Natural killer cell treated with Interleukin-12 subunit alpha and Interleukin-12 subunit beta and Interleukin-15 and Interleukin-18, amount 100 ng/mL, for 72 hours (primary cell): ENCODE results near the gene VTI1A. TPM values are rescaled to one million over a fixed set of nuclear protein-coding genes. Genes with fewer than 3 reads are reported as not detected.

Source experiments
- ATAC-seq, 2 donors: fragments of 150-1000 bp; cut with Tn5 transposase in 1 of 2; sonication (Bioruptor Pico), chemical (Tn5 transposase) in 1 of 2; 2 replicates each; pipeline ENCODE4 v1.10.0; 2021
- DNase-seq: peaks from one replicate; pipeline ENCODE4 v3.0.0; 2022; ENCODE audit warnings: low spot score
- H3K27ac Mint-ChIP-seq, 2 donors: 1 replicate in 1 of 2; 2 replicates in 1 of 2; pipeline ENCODE4 v1.8.0; 2022; ENCODE audit warnings: mixed read lengths in 2 of 2, mild to moderate bottlenecking in 1 of 2, moderate library complexity in 1 of 2
- H3K27me3 Mint-ChIP-seq, 2 donors: 1 replicate in 1 of 2; 2 replicates in 1 of 2; pipeline ENCODE4 v1.8.0; 2022; ENCODE audit warnings: mixed read lengths in 2 of 2
- H3K36me3 Mint-ChIP-seq: one replicate; pipeline ENCODE4 v1.8.0; 2022; ENCODE audit warnings: mixed read lengths
- H3K4me1 Mint-ChIP-seq, 2 donors: 1 replicate in 1 of 2; 2 replicates in 1 of 2; pipeline ENCODE4 v1.8.0; 2022; ENCODE audit warnings: low read depth in 2 of 2, mixed read lengths in 2 of 2, mild to moderate bottlenecking in 1 of 2
- H3K4me3 Mint-ChIP-seq: one replicate; pipeline ENCODE4 v1.8.0; 2022; ENCODE audit warnings: mixed read lengths
- H3K9me3 Mint-ChIP-seq: 2 replicates; pipeline ENCODE4 v1.8.0; 2022; ENCODE audit warnings: mixed read lengths
- total RNA-seq, 2 donors: library from RNA; stranded (reverse); gene quantifications; one replicate each; pipeline ENCODE4 v1.2.3, GENCODE V29; 2022

The VTI1A gene
- total RNA-seq, 2 donors from 2014 or later: 51.9 to 90.5 TPM

GRCh38 chr10:112669989-112670388, 223.0 kb downstream of the VTI1A start:
- no peaks in the 10 kb centered on the region for H3K4me1 Mint-ChIP-seq
- no peak overlapping the region for H3K27ac Mint-ChIP-seq
- H3K36me3 Mint-ChIP-seq: peaks cover 4% of the 10 kb centered on the region
- no peaks in the 10 kb centered on the region for H3K27me3 Mint-ChIP-seq
- ATAC-seq: no peak
- H3K4me3 Mint-ChIP-seq: no peak overlapping the region
- no peaks in the 10 kb centered on the region for H3K9me3 Mint-ChIP-seq
- DNase-seq: no peak

- no peak overlapping the region for H3K4me3 Mint-ChIP-seq
- no peak overlapping the region for H3K27ac Mint-ChIP-seq
- DNase-seq (no peak), ATAC-seq (no peak)
- H3K4me1 Mint-ChIP-seq: no peaks in the 10 kb centered on the region
- peaks cover 4% of the 10 kb centered on the region for H3K36me3 Mint-ChIP-seq
- no peaks in the 10 kb centered on the region for H3K27me3 Mint-ChIP-seq
- H3K9me3 Mint-ChIP-seq: no peaks in the 10 kb centered on the region
Measured at GRCh38 chr10:112671743-112672142, 224.7 kb downstream of the VTI1A start.

GRCh38 chr10:112672706-112673105, 225.7 kb downstream of the VTI1A start:
- DNase-seq (no peak), ATAC-seq (no peak)
- no peaks in the 10 kb centered on the region for H3K9me3 Mint-ChIP-seq
- no peak overlapping the region for H3K4me3 Mint-ChIP-seq
- H3K4me1 Mint-ChIP-seq: no peaks in the 10 kb centered on the region
- H3K27ac Mint-ChIP-seq: no peak overlapping the region
- H3K36me3 Mint-ChIP-seq: no peaks in the 10 kb centered on the region
- no peaks in the 10 kb centered on the region for H3K27me3 Mint-ChIP-seq

- Mint-ChIP-seq H3K9me3 (no peaks in the 10 kb centered on the region), H3K4me3 (no peak overlapping the region), H3K4me1 (no peaks in the 10 kb centered on the region), H3K27ac (no peak overlapping the region), H3K36me3 (no peaks in the 10 kb centered on the region), H3K27me3 (no peaks in the 10 kb centered on the region)
- DNase-seq (no peak), ATAC-seq (no peak)
Measured at GRCh38 chr10:112675560-112676083, 228.6 kb downstream of the VTI1A start.

GRCh38 chr10:112677689-112678088, 230.7 kb downstream of the VTI1A start:
- Mint-ChIP-seq H3K36me3 (no peaks in the 10 kb centered on the region), H3K27me3 (no peaks in the 10 kb centered on the region), H3K4me3 (no peak overlapping the region), H3K9me3 (no peaks in the 10 kb centered on the region), H3K4me1 (no peaks in the 10 kb centered on the region), H3K27ac (no peak overlapping the region)
- no peak for DNase-seq
- ATAC-seq: no peak

GRCh38 chr10:112678581-112678980, 231.6 kb downstream of the VTI1A start:
- Mint-ChIP-seq H3K4me1 (no peaks in the 10 kb centered on the region), H3K27me3 (no peaks in the 10 kb centered on the region), H3K9me3 (no peaks in the 10 kb centered on the region), H3K4me3 (no peak overlapping the region), H3K36me3 (no peaks in the 10 kb centered on the region), H3K27ac (no peak overlapping the region)
- DNase-seq (no peak), ATAC-seq (no peak)

GRCh38 chr10:112678987-112679386, 232.0 kb downstream of the VTI1A start:
- no peaks in the 10 kb centered on the region for H3K27me3 Mint-ChIP-seq
- no peaks in the 10 kb centered on the region for H3K4me1 Mint-ChIP-seq
- no peak overlapping the region for H3K27ac Mint-ChIP-seq
- DNase-seq (no peak), ATAC-seq (no peak)
- no peaks in the 10 kb centered on the region for H3K36me3 Mint-ChIP-seq
- no peak overlapping the region for H3K4me3 Mint-ChIP-seq
- no peaks in the 10 kb centered on the region for H3K9me3 Mint-ChIP-seq

GRCh38 chr10:112679392-112679791, 232.4 kb downstream of the VTI1A start:
- DNase-seq (no peak), ATAC-seq (no peak)
- Mint-ChIP-seq H3K9me3 (no peaks in the 10 kb centered on the region), H3K27ac (no peak overlapping the region), H3K4me3 (no peak overlapping the region), H3K36me3 (no peaks in the 10 kb centered on the region), H3K4me1 (no peaks in the 10 kb centered on the region), H3K27me3 (no peaks in the 10 kb centered on the region)

- DNase-seq (no peak), ATAC-seq (no peak)
- no peaks in the 10 kb centered on the region for H3K4me1 Mint-ChIP-seq
- no peaks in the 10 kb centered on the region for H3K36me3 Mint-ChIP-seq
- H3K27ac Mint-ChIP-seq: no peak overlapping the region
- H3K4me3 Mint-ChIP-seq: no peak overlapping the region
- no peaks in the 10 kb centered on the region for H3K27me3 Mint-ChIP-seq
- H3K9me3 Mint-ChIP-seq: no peaks in the 10 kb centered on the region
Measured at GRCh38 chr10:112680586-112680985, 233.6 kb downstream of the VTI1A start.

- Mint-ChIP-seq H3K27ac (no peak overlapping the region), H3K27me3 (no peaks in the 10 kb centered on the region), H3K4me1 (peaks cover 0 to 2% of the 10 kb centered on the region in 2 donors), H3K4me3 (no peak overlapping the region), H3K9me3 (no peaks in the 10 kb centered on the region), H3K36me3 (no peaks in the 10 kb centered on the region)
- ATAC-seq (no peak), DNase-seq (no peak)
Measured at GRCh38 chr10:112687647-112688046, 240.6 kb downstream of the VTI1A start.

GRCh38 chr10:112689327-112690072, 242.5 kb downstream of the VTI1A start:
- H3K4me1 Mint-ChIP-seq: peaks cover 0 to 2% of the 10 kb centered on the region in 2 donors
- no peak overlapping the region for H3K27ac Mint-ChIP-seq
- DNase-seq: no peak
- ATAC-seq: no peak
- no peaks in the 10 kb centered on the region for H3K36me3 Mint-ChIP-seq
- no peaks in the 10 kb centered on the region for H3K27me3 Mint-ChIP-seq
- H3K4me3 Mint-ChIP-seq: no peak overlapping the region
- H3K9me3 Mint-ChIP-seq: no peaks in the 10 kb centered on the region

- no peaks in the 10 kb centered on the region for H3K36me3 Mint-ChIP-seq
- ATAC-seq: no peak
- H3K27me3 Mint-ChIP-seq: no peaks in the 10 kb centered on the region
- peaks cover 0 to 7% of the 10 kb centered on the region in 2 donors for H3K4me1 Mint-ChIP-seq
- H3K27ac Mint-ChIP-seq: no peak overlapping the region
- no peak for DNase-seq
- H3K9me3 Mint-ChIP-seq: no peaks in the 10 kb centered on the region
- H3K4me3 Mint-ChIP-seq: no peak overlapping the region
Measured at GRCh38 chr10:112695539-112695938, 248.5 kb downstream of the VTI1A start.

- no peak overlapping the region for H3K4me3 Mint-ChIP-seq
- ATAC-seq: no peak
- no peaks in the 10 kb centered on the region for H3K36me3 Mint-ChIP-seq
- peaks cover 0 to 7% of the 10 kb centered on the region in 2 donors for H3K4me1 Mint-ChIP-seq
- H3K9me3 Mint-ChIP-seq: no peaks in the 10 kb centered on the region
- no peak overlapping the region for H3K27ac Mint-ChIP-seq
- DNase-seq: no peak
- H3K27me3 Mint-ChIP-seq: no peaks in the 10 kb centered on the region
Measured at GRCh38 chr10:112696592-112696991, 249.6 kb downstream of the VTI1A start.

- Mint-ChIP-seq H3K36me3 (no peaks in the 10 kb centered on the region), H3K9me3 (no peaks in the 10 kb centered on the region), H3K4me1 (peaks cover 0 to 7% of the 10 kb centered on the region in 2 donors), H3K27me3 (no peaks in the 10 kb centered on the region), H3K27ac (no peak overlapping the region), H3K4me3 (no peak overlapping the region)
- DNase-seq: no peak
- ATAC-seq: no peak
Measured at GRCh38 chr10:112698133-112698817, 251.3 kb downstream of the VTI1A start.
